Gastroesophageal sphincter (tissue), 4 donors: Measurements from ENCODE around the gene ZBTB43. TPM values are rescaled to one million over a fixed set of nuclear protein-coding genes. Genes with fewer than 3 reads are reported as not detected.

ENCODE experiments used
- ATAC-seq: fragments of 150-250 bp; one replicate; pipeline ENCODE4 v1.9.1; 2016; ENCODE audit warnings: mild to moderate bottlenecking, moderate library complexity
- H3K27ac ChIP-seq, 4 donors: fragments of 200-600 bp; sonication (generic) in 3 of 4; 1 replicate in 3 of 4; 2 replicates in 1 of 4; pipeline ENCODE4 v1.5.1; 2016 to 2019
- H3K27me3 ChIP-seq: fragments of 200-600 bp; sonication (generic); one replicate; pipeline ENCODE4 v1.5.1; 2019
- H3K36me3 ChIP-seq, 2 donors: fragments of 200-600 bp; sonication (generic); one replicate each; pipeline ENCODE4 v1.5.1; 2019; ENCODE audit warnings: control low read depth in 1 of 2
- H3K4me1 ChIP-seq, 3 donors: fragments of 200-600 bp; sonication (generic); 1 replicate in 2 of 3; 2 replicates in 1 of 3; pipeline ENCODE4 v1.5.1; 2016 to 2019; ENCODE audit warnings: control low read depth in 2 of 3
- H3K4me3 ChIP-seq, 2 donors: fragments of 200-600 bp; sonication (generic); one replicate each; pipeline ENCODE4 v1.5.1; 2019; ENCODE audit warnings: mild to moderate bottlenecking in 1 of 2, moderate library complexity in 1 of 2
- H3K9me3 ChIP-seq, 3 donors: fragments of 200-600 bp; sonication (generic); one replicate each; pipeline ENCODE4 v1.5.1; 2017 to 2019; ENCODE audit warnings: control low read depth in 2 of 3
- CTCF ChIP-seq, 4 experiments: fragments of 200-600 bp in 2 of 4; fragments of 450-650 bp in 2 of 4; sonication (generic) in 1 of 4; IDR thresholded peaks; one replicate each; pipeline ENCODE4 v1.5.1; 2017 to 2019; ENCODE audit warnings: antibody characterized with exemption in 4 of 4, mild to moderate bottlenecking in 2 of 4, moderate library complexity in 2 of 4
- EP300 ChIP-seq: sonication (generic); formaldehyde crosslinking; IDR thresholded peaks from one replicate; pipeline ENCODE4 v1.6.1; 2017; ENCODE audit warnings: antibody characterized with exemption, mild to moderate bottlenecking
- POLR2A ChIP-seq, 2 donors: fragments of 450-650 bp; IDR thresholded peaks; one replicate each; pipeline ENCODE4 v1.6.1; 2017; ENCODE audit warnings: antibody characterized with exemption in 2 of 2, mild to moderate bottlenecking in 2 of 2, moderate library complexity in 1 of 2
- POLR2AphosphoS5 ChIP-seq: sonication (generic); formaldehyde crosslinking; IDR thresholded peaks from one replicate; pipeline ENCODE4 v1.6.1; 2017; ENCODE audit warnings: antibody characterized with exemption
- WGBS, 2 donors: methylation state at CpG; one replicate each; pipeline ENCODE4 v1.1.5; 2018; ENCODE audit warnings: low coverage in 1 of 2; 5-methylcytosine and 5-hydroxymethylcytosine counted together
- total RNA-seq, 4 donors: library from RNA; depleted of rRNA; stranded (reverse); fragments of >200 nt; gene quantifications; one replicate each; pipeline ENCODE4 v1.1.0, GENCODE V29; 2016

Gene ZBTB43
- total RNA-seq, 4 donors from 2014 or later: 9.7 to 12.3 (median 10.7) TPM

- H3K27ac ChIP-seq: no peak overlapping the region
- no peaks in the 10 kb centered on the region for H3K27me3 ChIP-seq
- H3K36me3 ChIP-seq: peaks cover 0 to 61% of the 10 kb centered on the region in 2 donors
- TF ChIP-seq EP300 (no peak), CTCF (IDR thresholded peaks at IDR 0.05) (no peak), POLR2AphosphoS5 (no peak), POLR2A (IDR thresholded peaks at IDR 0.05) (no peak)
- ATAC-seq: no peak
- H3K4me3 ChIP-seq: no peak overlapping the region
- WGBS, 2 donors: 88 to 90% methylated on average over 2 to 9 of the region's 9 CpGs
- peaks cover 0 to 9% (median 0%) of the 10 kb centered on the region in 3 donors for H3K4me1 ChIP-seq
- no peaks in the 10 kb centered on the region for H3K9me3 ChIP-seq
Observed at GRCh38 chr9:126832440-126832839, 27.6 kb downstream of the ZBTB43 start.

- peaks cover 0 to 9% (median 0%) of the 10 kb centered on the region in 3 donors for H3K4me1 ChIP-seq
- peaks cover 0 to 58% of the 10 kb centered on the region in 2 donors for H3K36me3 ChIP-seq
- no peak overlapping the region for H3K4me3 ChIP-seq
- H3K9me3 ChIP-seq: no peaks in the 10 kb centered on the region
- H3K27me3 ChIP-seq: no peaks in the 10 kb centered on the region
- TF ChIP-seq CTCF (IDR thresholded peaks at IDR 0.05) (no peak), POLR2AphosphoS5 (no peak), POLR2A (IDR thresholded peaks at IDR 0.05) (no peak), EP300 (no peak)
- 95 to 96% methylated on average over 4 to 13 of the region's 24 CpGs for WGBS, 2 donors
- H3K27ac ChIP-seq: no peak overlapping the region
- ATAC-seq: no peak
Observed at GRCh38 chr9:126833020-126833419, 28.2 kb downstream of the ZBTB43 start.

- Histone ChIP-seq H3K4me1 (peaks cover 0 to 9% (median 0%) of the 10 kb centered on the region in 3 donors), H3K27ac (no peak overlapping the region), H3K4me3 (no peak overlapping the region), H3K27me3 (no peaks in the 10 kb centered on the region), H3K9me3 (no peaks in the 10 kb centered on the region), H3K36me3 (peaks cover 0 to 65% of the 10 kb centered on the region in 2 donors)
- TF ChIP-seq POLR2A (IDR thresholded peaks at IDR 0.05) (no peak), POLR2AphosphoS5 (no peak), EP300 (no peak)
- no peak for ATAC-seq
- 86 to 89% methylated on average over 7 to 8 of the region's 8 CpGs for WGBS, 2 donors
Observed at GRCh38 chr9:126833710-126834345, 29.0 kb downstream of the ZBTB43 start.

GRCh38 chr9:126834672-126835071 is 29.8 kb downstream of the ZBTB43 start:
- H3K4me1 ChIP-seq: peaks cover 0 to 9% (median 0%) of the 10 kb centered on the region in 3 donors
- no peaks in the 10 kb centered on the region for H3K9me3 ChIP-seq
- H3K27me3 ChIP-seq: no peaks in the 10 kb centered on the region
- no CpG with 5 or more reads among the region's 2 CpGs for WGBS, 2 donors
- H3K27ac ChIP-seq: no peak overlapping the region
- no peak for TF ChIP-seq CTCF (IDR thresholded peaks at IDR 0.05)
- TF ChIP-seq EP300: no peak
- no peak for TF ChIP-seq POLR2A (IDR thresholded peaks at IDR 0.05)
- no peak for TF ChIP-seq POLR2AphosphoS5
- no peak for ATAC-seq
- no peak overlapping the region for H3K4me3 ChIP-seq
- H3K36me3 ChIP-seq: peaks cover 0 to 74% of the 10 kb centered on the region in 2 donors

- H3K9me3 ChIP-seq: no peaks in the 10 kb centered on the region
Observed at GRCh38 chr9:126836216-126836615, 31.4 kb downstream of the ZBTB43 start.

More at GRCh38 chr9:126836216-126836615, 31.4 kb downstream of the ZBTB43 start:
- no peak for ATAC-seq
- Histone ChIP-seq H3K4me3 (no peak overlapping the region), H3K36me3 (peaks cover 0 to 70% of the 10 kb centered on the region in 2 donors), H3K4me1 (peaks cover 0 to 9% (median 0%) of the 10 kb centered on the region in 3 donors), H3K27ac (no peak overlapping the region), H3K27me3 (no peaks in the 10 kb centered on the region)
- TF ChIP-seq EP300 (no peak), POLR2A (IDR thresholded peaks at IDR 0.05) (no peak), CTCF (IDR thresholded peaks at IDR 0.05) (no peak), POLR2AphosphoS5 (no peak)
- 69 to 94% methylated on average over 2 of the region's 2 CpGs for WGBS, 2 donors
